NCI-H526 treated with DMSO at 0.1 percent for 48 hours (cell line): ENCODE data around the gene GPR146.

Experiments
- DNase-seq: peaks from one replicate; lab custom pipeline; 2025; lab: John Stamatoyannopoulos, UW

The GPR146 gene

DNA sequence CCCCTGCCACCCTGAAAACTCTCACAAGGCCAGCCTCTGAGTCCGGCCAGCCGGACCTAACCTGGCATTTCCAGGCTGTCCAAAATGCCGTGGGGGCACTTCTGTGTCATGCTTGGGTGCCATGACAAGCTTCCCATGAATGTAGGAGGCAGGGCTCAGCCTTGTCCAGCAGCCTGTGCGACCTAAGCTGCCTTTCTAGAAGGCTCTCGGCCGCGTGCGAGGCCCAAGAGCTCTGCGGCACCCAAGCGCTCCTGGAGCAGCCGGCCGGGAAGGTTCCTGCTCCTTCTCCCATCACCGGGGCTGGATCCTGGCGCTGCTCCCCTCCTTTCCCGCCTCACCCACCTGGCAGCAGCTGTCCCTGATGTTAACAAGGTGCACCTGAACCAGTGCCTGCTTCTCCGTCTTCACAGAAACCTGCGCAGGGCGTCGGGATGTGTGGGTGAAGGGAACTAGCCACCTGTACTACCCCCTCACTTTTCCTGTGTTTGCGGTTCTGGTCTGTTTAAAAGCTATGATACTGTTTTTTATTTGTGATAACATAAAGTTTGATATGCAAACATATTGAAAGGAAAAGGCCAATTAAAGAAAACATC is 49.7 kb downstream of the GPR146 start:
- no peak for DNase-seq

DNA sequence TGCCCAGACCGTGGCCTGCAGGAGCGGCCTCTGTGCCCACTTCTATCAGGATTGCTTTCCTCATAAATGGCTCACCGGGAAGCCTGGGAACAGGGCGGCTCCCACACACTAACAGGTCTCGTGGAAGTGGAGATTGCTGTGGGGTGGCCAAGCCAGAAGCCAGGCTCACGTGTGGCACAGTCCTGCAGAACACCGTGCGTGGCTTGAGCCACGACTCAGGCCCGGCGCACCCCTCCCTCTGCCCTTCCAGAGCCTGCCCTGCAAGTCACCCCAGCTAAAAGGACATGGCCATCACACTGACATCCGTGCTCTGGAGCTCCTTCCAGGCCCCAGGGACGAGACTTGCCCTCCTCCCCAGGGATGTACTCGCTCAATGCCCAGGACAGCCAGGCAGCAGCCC is 50.5 kb downstream of the GPR146 start:
- no peak for DNase-seq

DNA sequence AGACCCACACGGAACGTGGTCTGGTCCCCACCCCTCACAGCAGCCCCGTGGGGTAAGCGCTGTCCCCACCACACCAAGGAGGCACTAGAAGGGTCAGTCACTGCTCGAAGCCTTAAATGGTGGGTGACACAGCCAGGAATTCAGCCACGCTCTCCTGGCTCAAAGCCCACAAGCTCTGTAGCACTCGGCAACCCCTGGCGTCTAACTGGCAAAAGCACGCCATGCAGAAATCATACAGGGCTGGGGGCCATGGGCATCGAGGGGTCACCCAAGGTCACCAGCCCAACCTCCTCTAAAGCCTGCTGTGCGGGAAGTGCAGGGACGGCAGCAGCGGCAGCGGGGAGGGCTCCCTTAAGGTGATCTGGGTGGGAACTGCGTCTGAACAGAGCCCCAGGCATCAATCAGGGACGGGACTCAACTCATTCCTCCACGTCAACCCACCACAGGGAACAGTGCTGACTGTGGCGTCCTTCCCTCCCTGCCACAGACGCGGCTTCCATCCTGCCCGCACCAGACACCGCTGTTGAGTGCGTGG is 51.3 kb downstream of the GPR146 start:
- no peak for DNase-seq

DNA sequence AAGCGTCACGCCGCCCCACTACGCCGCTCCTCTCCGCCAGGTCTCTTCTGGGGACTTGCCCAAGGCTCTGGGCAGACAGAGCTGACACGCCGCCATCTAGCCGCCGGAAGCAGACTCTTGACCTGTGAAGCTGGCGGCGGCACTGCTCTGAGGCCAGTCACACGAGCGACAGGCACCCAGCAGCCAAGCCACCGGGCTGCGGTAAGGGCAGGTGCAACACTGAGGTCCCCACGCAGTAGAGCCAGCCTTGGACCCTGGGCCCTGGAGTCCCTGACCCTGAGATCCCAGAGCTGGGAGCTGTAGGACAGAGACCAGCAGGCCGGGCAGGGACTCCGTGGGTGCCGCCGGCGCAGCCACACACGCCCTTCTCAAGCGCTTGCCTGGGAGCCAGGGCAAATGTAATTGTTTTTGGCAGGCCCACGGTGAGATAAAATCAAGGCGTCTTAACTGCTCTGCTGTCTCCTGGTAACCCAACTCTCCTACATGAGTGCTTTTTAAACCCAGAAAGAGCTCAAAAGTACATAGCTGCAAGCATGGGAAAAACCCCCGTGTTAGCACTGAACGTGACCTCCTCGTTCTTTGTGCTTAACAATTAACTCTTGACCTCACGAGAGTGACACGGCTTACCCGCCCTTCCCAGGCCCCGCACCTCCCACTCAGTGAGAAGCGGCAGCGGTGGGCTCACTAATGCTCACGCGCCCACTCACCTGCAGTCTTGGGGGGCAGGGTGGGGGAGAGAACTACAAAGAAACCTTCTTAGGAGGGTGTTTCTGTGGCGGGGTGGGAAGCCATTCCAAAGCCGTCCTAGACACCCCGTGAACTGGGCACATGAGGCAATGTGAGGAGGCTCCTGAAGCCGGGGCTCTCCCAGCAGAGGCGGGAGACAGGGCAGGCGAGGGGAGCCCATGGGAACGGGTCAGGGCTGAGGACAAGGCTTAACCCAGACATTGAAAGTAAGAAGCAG is 52.1 kb downstream of the GPR146 start:
- no peak for DNase-seq

DNA sequence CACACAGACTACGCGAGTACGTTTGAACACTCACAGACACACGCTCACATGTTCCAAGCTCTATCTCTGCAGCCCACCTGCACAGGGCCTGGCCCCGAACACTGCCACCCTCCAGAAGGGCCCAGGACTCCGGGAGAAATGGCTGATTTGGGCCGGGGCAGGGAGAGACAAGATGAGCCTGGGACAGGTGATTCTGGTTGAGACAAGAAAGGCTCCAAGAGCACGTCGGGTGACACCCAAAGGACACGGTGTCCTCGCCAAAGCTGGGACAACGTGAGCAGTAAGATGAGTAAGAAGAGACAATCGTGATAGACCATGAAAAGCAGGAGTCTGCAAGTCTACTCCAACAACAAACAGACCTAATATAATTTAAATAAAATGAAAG is 52.8 kb downstream of the GPR146 start:
- DNase-seq: no peak

DNA sequence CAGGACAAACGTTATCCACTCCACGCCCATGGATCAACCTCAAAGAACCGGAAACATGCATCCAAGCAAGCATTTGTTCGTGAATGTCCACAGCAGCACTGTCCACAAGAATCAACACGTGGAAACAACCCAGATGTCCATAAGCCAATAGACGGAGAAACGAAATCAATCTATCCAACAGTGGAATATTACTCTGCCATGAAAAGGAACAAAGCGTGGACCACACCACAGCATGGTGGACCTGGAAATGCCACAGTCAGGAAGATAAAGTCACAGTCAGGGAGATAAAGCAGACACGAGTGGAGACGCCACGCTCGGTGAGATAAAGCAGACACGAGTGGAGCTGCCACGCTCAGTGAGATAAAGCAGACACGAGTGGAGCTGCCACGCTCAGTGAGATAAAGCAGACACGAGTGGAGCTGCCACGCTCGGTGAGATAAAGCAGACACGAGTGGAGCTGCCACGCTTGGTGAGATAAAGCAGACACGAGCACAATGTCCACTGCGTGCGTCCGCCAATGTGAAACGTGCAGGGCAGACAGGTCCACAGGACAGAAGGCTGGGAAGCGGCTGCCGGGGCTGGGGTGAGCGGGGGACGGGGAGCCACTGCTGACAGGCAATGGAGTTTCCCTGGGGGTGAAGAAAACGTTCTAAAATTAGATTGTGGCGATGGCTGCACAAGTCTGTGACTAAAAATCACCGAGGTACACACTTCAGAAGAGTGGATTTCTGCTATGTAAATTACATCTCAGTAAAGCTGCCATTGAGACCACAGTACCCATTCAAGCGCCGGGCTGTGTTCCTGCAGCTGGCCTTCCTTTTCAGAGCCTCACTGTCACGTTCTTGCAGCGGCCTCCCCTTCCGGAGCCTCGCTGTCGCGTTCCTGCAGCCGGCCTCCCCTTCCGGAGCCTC is 54.2 kb downstream of the GPR146 start:
- no peak for DNase-seq

DNA sequence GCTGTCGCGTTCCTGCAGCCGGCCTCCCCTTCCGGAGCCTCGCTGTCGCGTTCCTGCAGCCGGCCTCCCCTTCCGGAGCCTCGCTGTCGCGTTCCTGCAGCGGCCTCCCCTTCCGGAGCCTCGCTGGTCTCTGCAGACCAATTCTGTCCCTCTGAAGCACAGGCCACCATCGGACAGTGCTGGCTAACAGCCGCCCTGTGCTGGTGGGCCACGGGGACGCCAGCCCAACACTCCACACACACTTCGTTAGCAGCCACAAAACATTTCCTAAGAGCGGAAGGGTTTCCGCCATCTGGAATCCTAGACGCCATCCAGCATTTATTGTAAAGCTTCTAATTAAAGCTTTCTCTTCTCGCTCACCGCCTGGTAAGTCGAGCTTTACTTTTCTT is 54.8 kb downstream of the GPR146 start:
- DNase-seq: no peak

DNA sequence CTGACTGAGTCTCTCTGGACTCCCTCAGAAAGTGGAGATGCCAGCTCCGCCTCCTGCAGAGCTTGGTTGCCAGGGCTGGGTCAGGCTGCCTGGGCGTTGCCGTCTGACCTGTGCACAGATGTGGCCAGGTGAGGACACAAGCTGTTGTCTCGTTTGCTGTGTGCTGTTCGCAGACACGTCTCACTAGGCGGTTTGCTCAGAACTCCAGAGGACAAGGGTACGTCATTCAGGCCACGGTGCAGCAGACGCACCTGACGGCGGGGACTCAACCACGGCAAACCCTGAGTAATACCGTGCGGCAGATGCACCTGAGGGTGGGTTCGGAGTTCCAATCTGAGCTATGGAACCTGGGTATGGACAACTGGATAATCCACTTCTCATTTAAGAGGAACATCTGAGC is 55.3 kb downstream of the GPR146 start:
- DNase-seq: no peak

DNA sequence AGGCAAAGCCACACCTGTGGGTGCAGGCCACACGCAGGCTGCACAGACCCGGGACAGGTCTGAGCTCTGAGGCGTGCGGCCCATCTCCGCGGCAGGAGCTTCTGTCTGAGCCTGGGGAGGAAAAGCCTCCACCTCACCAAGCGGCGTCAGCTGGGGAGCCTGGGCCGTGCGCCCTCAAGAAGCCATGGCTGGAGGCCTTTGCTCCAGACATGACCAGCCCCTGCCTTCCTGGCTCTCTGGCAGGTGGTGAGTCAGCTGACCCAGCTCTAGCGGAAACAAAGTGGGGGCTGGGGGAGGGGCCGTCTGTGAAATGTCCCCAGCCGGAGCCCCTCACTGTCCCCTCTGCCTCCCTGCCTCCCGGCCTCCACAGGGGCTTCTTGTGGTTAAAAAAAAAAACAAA is 56.0 kb downstream of the GPR146 start:
- DNase-seq: no peak

DNA sequence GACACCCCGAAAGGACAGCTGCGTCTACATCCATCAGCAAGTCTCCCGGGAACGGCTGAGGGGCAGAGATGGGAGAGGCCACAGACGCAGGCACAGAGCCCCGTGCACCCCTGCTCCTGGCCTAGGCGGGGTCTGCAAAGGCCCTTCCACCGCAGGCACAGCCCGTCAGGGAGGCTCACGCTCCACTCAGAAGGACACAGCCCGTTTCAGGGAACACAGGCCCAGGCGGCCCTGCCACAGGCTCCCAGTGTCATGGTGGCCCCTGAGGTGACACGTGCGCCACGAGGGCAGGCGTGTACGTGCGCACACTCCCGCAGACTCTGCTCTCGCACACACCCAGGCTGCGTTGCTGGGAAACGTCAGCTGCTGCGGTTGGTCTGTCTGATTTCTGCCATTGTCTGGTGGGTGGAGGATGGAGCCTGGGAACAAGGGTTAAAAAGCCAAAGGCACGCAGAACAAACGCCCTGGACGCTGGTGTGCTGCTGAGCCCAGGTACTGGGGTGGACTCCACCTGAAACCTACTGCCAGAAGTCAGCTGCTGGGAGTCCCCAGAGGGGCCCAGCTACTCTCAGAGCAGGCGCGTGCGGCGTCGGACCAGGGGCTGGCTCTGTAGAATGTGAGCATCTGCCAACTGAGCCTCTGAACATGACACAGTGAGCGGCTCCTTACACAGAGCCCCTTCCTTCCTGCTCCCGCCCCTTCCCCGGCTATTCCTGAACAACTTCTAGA is 56.7 kb downstream of the GPR146 start:
- no peak for DNase-seq

DNA sequence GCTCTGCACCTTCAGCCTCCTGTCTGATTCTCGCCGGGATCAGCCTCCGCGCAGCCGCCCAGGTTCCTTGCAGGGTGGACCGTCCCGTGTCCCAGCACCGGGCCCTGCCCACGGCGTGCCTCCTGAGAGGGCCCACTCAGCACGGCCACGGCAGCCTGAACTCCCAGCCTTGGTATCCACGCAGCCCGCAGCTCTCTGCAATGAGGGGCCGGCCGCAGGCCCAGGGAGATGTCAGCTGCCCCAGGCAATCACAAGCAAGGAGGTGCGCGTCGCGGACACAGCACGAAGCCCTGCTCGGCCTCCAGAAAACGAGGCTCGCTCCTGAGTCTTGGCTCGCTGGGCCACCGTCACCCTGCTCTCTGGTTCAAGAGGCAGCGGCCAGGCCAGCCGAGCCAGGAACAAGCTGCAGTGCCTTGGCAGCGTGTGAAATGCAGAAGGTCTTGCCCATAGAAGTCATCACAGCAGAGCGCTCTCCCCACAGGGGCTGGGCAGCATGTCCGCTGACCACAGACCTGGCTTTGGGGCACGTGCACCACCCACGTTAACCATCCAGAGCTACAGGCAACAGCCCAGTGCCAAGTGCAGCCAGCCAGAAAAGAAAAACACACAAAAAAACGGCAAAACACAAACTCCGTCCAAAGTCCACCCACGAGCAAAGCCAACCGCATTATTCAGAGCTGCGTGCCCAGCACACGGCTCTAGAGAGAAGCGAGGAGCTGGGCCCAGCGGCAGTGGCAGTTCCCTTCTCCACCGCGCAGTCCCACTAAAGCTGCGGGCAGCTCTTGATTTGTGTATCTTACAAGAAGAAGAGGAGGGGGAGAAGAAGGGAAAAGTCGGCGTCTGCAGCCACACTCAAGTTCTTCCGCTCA is 57.5 kb downstream of the GPR146 start:
- DNase-seq: no peak

DNA sequence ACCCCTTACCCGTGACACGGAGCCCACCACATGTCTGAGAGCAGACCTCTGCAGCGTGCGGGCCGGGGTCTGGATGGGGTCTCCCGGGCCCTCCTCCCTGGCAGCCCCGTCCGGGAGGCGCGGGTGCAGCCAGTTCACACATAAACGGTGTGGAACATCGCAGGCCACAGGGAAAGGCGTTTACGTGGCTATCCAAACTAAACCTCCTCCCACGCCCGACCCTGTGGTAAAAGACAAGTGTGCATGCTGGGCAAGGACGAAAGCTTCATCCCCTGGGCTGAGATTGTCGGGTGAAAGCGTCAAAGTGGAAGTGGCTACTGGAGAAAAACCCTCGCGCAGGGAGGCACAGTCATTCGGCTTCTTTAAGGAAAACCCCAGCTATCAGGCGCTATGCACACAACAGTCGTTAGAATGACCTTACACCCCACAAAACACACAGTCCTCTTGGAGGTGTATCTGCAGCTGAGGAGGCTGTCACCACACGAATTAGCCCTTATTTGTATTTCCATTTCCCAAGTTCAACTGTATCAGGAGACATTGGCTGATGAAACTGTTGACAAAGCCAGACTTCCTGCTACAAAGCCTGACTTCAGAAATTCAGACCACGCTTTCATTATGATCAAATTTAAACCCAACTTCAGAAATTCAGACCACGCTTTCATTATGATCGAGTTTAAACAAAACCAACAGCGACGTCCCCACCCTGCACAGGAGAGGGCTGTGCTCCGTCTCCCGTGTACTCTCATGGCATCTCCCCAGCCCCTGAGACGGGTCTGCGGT is 58.9 kb downstream of the GPR146 start:
- no peak for DNase-seq

DNA sequence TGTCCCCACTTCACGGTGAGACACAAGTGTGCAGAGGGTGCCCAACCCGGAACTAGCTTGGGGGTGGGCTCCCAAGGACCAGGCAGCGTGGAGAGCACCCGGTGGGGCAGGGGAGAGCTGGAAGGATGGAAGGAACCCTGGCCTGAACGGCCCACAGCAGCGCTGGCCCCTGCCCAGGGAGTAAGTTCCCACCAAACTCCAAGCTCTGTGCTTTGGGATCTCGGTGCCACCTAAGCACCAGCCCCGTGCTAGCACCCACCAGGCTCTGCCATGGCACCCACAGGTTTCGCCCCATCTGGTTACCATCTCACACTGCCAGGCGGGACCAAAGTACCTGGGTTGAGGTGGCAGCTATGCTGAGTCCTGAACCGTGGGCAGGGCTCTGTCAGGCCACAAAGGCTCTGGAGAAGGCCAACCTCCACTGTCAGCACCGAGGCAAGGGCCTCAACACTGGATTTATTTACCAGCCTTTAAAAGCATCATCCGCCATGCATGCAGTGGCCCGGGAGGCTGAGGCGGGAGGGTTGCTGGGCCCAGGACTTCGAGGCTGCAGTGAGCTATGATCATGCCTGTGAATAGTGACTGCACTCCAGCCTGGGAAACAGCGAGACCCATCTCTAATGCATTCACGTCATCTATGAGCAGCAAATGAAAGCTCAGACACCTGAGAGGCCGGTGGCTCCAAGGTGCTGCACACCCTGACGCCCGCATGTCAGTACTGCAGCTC is 59.6 kb downstream of the GPR146 start:
- no peak for DNase-seq

DNA sequence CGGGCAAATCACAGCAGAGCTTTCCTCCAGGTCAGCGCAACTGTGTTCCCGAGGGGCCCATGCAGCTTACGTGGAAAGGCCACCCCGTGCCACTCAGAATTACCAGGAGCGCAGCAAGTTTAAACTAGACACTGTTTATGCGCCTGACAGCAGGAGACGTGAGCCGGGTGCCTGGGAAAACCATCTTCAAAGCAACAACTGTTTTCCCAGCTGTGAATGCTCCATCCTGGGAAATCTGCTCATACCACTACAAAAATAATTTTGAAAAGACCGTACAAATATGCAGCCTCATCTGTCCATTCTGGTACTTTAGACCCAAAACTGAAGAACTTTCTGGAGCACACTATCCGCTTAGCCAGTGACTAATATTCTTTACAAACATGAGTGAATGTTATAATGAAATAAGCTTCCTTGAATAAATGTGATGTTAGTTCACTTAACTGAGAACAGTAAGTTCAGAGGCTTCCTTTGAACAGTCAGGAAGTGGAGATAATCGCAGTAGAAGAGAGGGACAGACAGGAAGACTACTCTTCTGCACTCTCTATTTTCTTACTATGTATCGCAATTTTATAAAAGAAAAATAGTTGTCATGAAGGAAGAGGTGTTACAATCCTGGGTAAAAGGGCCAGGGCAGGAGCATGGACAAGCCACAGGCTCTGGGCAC is 60.3 kb downstream of the GPR146 start:
- DNase-seq: no peak

DNA sequence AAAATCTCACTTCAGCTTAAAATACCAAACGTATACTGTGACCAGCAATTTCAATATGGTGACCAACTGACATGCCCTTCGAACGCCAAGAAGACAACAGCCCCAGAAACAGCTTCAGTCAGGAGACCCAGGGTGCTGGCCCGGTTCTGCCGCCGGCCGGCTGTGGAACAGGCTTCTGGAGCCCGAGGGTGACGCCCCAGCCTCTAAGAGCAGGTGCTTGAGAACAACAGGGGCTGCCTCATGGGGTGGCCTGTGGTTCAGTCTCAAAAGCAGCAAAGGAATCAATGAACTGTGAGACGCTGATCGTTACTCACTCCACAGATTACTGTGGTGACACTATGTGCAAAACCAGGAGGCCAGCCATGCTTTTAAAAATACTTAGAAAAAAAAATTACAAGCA is 60.8 kb downstream of the GPR146 start:
- DNase-seq: no peak

DNA sequence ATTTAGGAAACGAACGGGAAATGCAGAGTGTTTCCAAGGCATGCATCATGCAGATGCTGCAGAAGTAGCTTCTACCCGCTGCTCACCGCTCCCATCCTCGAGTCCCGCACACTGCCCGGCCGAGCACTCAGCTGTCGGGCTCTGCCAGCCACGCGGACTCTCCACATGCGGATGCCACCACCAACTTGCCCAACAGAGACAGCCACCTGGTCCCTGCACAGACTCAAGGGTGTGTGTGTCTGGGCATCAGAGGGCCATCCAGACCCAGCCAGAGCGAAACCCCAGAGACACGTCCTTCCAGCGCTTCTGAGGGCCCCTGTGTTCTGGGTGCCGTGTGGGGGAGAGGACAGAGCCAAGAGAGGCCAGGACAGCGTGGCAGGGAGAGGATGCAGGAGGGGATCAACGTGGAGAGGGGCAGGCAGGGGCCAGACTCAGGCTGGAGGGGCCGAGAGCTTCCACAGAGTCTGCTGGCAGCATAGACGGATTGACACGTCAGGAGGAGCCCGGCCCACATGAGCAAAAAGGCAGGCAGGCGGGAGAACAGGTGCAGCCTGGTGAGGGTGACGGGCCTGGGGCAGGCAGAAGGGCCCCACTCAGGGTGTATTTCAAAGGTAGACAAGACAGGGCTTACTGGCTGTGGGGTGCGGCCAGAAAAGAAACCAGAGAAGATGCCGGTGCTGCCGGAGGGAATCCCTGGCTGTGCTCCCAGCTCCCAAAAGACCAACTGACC is 61.9 kb downstream of the GPR146 start:
- no peak for DNase-seq

DNA sequence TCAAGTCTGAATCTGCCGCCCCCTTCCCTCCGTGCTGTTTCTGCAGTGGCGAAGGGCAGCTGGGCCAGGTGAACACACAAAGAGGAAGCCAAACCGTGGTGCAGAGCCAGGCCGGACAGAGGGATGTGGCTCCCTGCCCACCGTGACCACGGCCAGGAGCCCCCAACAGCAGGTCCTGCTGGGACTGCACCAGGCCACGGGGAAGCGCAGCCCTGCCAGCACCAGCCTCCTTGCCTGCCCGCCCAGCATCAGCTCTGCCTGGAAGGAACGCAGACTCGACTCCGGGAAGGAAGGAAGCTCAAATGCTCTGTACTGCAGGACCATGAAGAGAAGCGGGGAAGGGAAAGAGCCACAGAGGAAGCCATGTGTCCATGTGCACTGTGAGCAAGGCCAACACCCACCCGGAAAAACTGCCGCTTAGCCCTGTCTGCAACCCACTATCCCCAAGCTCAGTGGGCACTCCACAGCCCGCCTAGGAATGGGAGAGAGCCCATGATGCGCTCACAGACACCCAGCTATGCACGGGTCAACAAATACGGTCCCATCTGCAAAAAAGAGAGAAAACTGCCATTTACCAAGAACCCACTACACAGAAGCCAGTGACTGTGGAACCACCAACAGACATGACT is 62.6 kb downstream of the GPR146 start:
- no peak for DNase-seq
